ENCODE measurements around the gene YBX3.
A peak's percentile ranks its signal among the peaks of the same experiment; 100 is the strongest.
"Not testable (repeated sequence)": the region's sequence is repeated elsewhere in the genome, so short reads cannot be mapped to it uniquely, and the experiment has no call there.

Gene YBX3

GRCh38 chr12:10722905-10723746 is at the start of gene YBX3:
Gene YBX3 (minus strand): TSS chr12:10723323. CDS start chr12:10723111, 212 bp downstream.
- peak; percentile 82 for DNase-seq (ENCODE audit: low spot score)

GRCh38 chr12:10771132-10771733 is 48.1 kb upstream of the YBX3 start:
- DNase-seq (ENCODE audit: low spot score) = no peak

- DNase-seq (ENCODE audit: low spot score) = no peak
These were observed 36.5 kb upstream of the YBX3 start for GRCh38 chr12:10759657-10760056.

- no peak for DNase-seq (ENCODE audit: low spot score)
These were observed 33.1 kb upstream of the YBX3 start for GRCh38 chr12:10756194-10756593.

DNA sequence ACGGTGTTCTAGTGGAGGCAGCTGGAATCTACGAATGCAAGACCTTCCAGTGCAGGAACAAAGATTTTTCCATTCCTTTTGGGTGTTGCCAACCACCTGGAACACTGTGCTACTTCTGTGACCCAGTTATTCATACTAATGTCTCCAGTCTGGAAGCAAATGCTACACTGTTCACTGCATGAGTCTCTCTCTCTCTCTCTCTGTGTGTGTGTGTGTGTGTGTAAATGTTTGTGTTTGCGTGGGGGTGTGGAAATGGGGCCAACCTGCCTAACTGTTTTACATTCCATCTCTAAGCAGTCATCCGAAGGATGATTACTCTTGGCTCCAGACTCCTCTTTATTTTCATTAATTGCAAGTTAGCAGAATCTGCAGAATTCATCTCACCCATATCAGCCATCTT is 29.9 kb upstream of the YBX3 start:
- no peak for DNase-seq (ENCODE audit: low spot score)

DNA sequence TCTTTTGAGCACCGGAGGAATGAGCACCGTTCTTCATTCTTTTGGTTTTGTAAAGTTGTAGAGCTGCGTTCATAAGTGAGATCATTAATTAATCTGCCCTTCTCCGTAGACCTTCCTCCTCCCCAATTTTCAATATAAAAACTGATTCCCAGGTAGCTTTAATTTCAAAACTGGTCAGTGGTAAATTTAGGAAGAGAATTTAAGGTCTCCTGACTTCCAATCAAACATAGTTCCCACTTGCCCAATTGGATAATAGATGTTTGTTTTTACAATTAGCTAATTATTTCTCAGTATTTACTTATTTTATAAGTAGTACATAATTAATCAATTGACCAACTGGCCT is 27.2 kb upstream of the YBX3 start:
- DNase-seq (ENCODE audit: low spot score) = no peak

GRCh38 chr12:10749700-10750384 is 26.7 kb upstream of the YBX3 start:
- DNase-seq (ENCODE audit: low spot score) = peak; percentile 28

DNA sequence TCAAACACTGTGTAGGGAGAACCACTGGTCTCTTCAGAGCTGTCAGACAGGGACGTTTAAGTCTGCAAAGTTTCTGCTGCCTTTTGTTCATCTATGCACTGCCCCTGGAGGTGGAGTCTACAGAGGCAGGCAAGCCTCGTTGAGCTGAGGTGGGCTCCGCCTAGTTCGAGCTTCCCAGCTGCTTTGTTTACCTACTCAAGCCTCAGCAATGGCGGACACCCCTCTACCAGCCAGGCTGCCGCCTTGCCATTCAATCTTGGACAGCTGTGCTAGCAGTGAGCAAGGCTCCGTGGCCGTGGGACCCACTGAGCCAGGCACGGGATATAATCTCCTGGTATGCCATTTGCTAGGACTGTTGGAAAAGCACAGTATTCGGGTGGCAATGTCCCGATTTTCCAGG is 24.6 kb upstream of the YBX3 start:
- DNase-seq (ENCODE audit: low spot score) = no peak

DNA sequence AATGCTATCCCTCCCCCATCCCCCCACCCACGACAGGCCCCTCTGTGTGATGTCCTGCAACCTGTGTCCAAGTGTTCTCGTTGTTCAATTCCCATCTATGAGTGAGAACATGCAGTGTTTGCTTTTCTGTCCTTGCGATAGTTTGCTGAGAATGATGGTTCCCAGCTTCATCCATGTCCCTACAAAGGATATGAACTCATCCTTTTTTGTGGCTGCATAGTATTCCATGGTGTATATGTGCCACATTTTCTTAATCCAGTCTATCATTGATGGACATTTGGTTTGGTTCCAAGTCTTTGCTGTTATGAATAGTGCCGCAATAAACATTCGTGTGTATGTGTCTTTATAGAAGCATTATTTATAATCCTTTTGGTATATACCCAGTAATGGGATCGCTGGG is 20.3 kb upstream of the YBX3 start:
- DNase-seq (ENCODE audit: low spot score) = not testable (repeated sequence)

DNA sequence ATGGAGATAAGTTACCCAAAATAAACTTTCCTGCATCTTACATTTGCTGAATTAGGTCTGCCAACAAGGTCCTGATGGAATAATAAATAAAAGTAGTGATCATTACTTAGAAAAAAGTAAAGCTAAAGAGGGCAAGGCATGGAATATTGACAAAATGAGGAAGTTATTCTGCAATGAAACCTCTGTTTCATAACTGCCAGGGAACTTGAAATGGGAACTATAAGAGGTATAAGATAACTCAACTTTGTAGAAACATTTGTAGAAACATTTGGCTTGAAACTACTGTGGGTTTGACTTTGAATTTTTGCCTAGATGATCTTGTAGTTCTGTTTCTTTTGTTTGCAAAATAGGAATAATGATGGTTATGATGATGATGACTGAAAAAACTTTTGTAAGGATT is 18.7 kb upstream of the YBX3 start:
- DNase-seq (ENCODE audit: low spot score) = no peak

DNA sequence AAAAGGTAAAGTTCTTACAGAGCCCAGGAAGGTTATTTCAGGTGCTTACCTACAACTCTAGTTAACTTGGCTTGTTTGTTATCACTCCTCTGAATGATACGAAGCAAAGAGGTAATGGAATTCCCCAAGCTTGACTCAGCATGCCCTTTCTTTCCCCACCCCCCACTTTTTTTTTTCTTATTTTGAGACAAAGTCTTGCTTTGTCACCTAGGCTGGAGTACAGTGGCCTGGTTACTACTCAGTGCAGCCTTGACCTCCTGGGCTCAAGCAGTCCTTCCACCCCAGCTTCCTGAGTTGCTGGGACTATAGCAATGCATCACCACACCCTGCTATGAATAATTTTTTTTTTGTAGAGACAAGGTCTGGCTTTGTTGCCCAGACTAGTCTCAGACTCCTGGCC is 17.1 kb upstream of the YBX3 start:
- DNase-seq (ENCODE audit: low spot score) = no peak

- DNase-seq (ENCODE audit: low spot score) = no peak
These were observed 16.3 kb upstream of the YBX3 start for GRCh38 chr12:10739157-10740118.

DNA sequence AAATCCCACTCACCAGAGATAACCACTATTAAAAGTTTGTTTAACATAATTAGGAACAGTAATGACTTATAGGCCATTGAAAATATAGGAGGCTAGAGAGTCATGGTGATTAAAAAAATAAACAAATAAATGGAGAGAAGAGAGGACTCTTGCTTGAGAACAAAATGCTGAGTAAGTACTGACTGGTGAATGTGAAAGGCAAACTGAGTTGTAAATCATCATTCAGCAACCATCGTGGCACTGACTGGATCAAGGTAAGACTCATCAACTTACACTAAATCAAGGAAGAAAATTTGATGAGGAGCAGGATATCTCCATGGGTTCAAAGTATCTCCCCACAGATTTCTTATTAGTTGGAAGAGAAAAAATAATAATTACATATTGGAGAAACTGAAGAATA is 14.1 kb upstream of the YBX3 start:
- no peak for DNase-seq (ENCODE audit: low spot score)

DNA sequence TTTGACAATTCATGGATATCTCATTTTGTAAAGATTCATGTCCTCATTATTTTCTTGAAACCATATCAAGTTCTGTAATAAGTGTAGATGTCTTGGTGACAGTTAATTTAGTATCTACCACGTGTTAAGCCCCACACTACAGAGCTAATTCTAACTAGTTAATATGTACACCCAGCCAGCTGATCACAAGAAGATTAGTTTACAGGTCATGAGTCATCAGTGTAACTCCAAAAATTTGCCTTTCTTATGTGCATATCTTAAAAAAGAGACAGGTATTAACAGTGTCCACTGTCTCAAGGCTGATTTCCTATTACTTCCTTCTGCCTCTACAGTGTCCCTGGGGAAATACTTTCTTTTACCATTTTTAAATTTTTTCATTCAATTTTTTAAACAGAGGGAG is 13.3 kb upstream of the YBX3 start:
- no peak for DNase-seq (ENCODE audit: low spot score)

DNA sequence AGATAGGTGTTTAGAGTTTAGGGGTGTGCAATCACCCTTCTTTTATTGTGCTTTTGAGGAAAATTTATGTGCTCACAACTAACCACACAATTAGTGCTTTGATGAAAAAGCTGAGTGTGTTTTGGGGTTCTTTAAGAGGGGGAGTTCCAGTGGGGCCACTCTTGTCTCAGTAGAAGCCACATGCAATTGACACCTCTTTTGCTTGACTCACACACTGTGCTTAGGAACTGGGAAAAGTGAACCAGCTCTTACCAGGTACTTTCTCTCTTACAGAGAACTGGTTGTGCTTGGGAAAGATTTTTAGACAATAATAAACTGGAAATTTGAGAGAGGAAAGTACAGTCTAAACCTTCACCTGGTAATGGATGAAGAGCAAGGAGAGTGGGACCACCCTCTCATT is 12.3 kb upstream of the YBX3 start:
- no peak for DNase-seq (ENCODE audit: low spot score)

- no peak for DNase-seq (ENCODE audit: low spot score)
These were observed 9.4 kb upstream of the YBX3 start for GRCh38 chr12:10732549-10732948.

DNA sequence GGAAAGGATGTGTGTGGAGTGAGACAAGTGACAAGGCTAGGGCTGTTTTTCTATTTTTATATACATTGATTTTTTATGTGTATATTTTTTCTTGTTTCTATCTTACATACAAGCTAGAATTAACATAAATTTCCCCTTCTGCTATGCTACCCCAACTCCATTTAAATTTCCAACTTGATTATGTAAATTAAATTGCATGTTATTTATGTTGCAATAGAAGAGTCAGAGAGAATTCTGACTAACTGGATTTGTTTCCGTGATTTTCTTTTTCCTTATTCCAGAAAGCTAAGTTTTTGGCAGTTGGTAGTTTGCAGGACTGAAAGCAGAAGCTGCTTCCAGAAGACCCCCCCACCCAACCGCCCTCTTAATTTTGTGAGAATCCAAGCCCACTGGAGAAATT is 8.9 kb upstream of the YBX3 start:
- DNase-seq (ENCODE audit: low spot score) = no peak

DNA sequence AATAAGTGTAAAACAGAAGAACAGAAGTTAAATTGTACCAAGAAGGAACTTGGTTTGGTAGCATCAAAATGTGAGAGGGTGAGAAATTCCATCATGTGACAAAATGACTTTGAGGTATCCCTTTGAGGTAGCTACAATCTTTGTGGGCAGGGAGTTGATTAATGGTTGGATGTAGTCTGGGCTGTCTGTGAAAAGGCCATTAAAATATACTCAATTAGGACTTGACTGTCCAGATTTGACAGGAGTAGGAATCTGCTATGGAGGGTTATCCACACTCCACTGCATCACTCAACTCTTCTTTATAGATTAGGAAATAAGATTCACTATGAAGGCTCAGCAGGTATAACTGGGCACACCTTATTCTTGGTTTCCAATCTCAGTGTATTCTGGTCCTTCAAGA is 7.4 kb upstream of the YBX3 start:
- DNase-seq (ENCODE audit: low spot score) = no peak

DNA sequence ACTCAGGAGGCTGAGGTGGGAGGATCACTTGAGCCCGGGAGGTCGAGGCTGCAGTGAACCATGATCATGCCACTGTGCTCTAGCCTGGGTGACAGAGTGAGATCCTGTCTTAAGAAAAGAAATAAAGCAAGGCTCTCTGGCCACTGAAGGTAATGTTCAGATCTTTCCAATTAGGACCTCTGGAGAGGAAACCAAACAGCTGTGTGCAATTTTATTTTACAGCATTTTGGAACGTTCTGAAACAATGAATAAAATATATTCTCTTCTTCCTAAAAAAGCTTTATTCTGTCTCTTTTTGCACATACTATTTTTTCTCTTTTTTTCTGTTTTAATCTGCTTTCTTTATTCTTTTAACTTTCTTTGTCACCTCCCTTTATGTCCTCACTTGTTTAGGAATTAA is 5.0 kb upstream of the YBX3 start:
- DNase-seq (ENCODE audit: low spot score) = no peak

DNA sequence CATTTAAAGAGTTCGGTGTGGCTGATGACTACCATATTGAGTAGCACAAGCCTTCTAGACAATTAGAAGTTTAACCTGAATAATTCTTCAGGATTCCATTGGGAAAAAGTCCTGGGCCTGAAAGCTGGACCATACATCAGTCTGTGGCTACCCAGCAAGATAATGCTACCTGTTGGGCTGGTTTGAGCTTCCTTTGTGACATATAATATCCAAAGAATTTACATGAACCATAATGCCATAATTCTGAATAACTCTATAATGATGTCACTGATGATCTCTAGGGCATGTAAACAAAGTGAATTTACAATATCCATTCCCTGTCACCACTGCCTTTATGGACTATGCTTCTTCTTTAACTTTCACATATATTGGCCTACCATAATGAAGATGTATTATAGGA is 3.8 kb upstream of the YBX3 start:
- DNase-seq (ENCODE audit: low spot score) = no peak

DNA sequence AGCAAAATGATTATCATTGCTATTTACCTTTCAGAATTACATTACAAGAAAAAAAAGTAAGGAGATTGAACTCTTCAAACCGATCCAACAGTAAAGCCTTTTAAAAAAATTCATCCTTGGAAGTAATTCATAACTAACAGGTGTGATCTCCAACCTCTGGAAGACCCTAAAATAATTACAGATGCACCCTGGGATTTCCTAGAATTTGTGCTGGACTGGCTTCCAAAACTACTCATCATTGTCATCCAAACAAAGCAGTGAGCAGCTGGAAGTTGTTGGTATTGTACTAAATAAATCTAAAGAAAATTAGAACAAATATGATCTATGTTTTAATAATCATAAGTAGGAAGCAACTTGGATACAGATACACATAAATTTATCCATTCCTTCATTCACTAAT is 1.9 kb upstream of the YBX3 start:
- DNase-seq (ENCODE audit: low spot score) = no peak

DNA sequence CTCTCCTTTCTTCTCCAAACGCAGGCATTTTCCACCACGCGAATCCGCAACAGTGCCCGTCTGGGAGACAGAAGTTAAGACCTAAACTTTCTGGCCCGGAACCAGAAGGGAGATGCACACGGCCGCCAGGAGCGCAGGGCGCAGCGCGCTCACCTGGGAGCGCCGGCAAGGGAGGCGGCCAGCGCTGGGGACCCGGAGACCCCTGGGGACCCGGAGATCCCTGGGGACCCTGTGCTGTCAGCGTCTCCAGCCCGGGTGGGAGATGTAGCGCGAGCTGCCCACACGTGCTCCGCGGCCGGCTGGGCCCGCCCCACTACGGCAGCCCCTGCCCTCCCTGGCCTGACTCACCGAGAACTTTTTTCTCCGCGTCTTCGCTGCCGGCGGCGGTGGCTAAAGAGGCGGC is 620 bp downstream of the YBX3 start:
- DNase-seq (ENCODE audit: low spot score) = peak; percentile 47
